NCI-H446 treated with DMSO at 0.1 percent for 48 hours (cell line): ENCODE measurements around the gene BIN2.
A peak's percentile ranks its signal among the peaks of the same experiment; 100 is the strongest.

Source experiments
- DNase-seq: peaks from one replicate; lab custom pipeline; 2025; lab: John Stamatoyannopoulos, UW

Gene BIN2

GRCh38 chr12:51323966-51324895 lies at the start of gene BIN2:
TSS of gene BIN2 (minus strand) at chr12:51324174. CDS start at chr12:51324102, 72 bp downstream.
- DNase-seq = no peak

GRCh38 chr12:51373187-51373586 lies 49.2 kb upstream of the BIN2 start:
- no peak for DNase-seq

- DNase-seq = no peak
These were observed 48.0 kb upstream of the BIN2 start for GRCh38 chr12:51372021-51372420.

GRCh38 chr12:51371295-51371953 lies 47.5 kb upstream of the BIN2 start:
- peak; percentile 59 for DNase-seq

- no peak for DNase-seq
These were observed 46.7 kb upstream of the BIN2 start for GRCh38 chr12:51370667-51371066.

GRCh38 chr12:51369581-51369980 lies 45.6 kb upstream of the BIN2 start:
- DNase-seq = no peak

GRCh38 chr12:51368640-51369517 lies 44.9 kb upstream of the BIN2 start:
- no peak for DNase-seq

- DNase-seq = no peak
These were observed 41.3 kb upstream of the BIN2 start for GRCh38 chr12:51365276-51365675.

GRCh38 chr12:51364001-51364400 lies 40.0 kb upstream of the BIN2 start:
- no peak for DNase-seq

GRCh38 chr12:51362747-51363342 lies 38.9 kb upstream of the BIN2 start:
- DNase-seq = no peak

GRCh38 chr12:51362307-51362706 lies 38.3 kb upstream of the BIN2 start:
- no peak for DNase-seq

- DNase-seq = no peak
These were observed 37.4 kb upstream of the BIN2 start for GRCh38 chr12:51361161-51362016.

GRCh38 chr12:51360315-51360714 lies 36.3 kb upstream of the BIN2 start:
- DNase-seq = no peak

- no peak for DNase-seq
These were observed 35.9 kb upstream of the BIN2 start for GRCh38 chr12:51359851-51360250.

GRCh38 chr12:51358496-51358895 lies 34.5 kb upstream of the BIN2 start:
- DNase-seq = no peak

GRCh38 chr12:51357374-51358047 lies 33.5 kb upstream of the BIN2 start:
- no peak for DNase-seq

GRCh38 chr12:51351913-51352532 lies 28.0 kb upstream of the BIN2 start:
- DNase-seq = no peak

GRCh38 chr12:51349026-51349425 lies 25.1 kb upstream of the BIN2 start:
- DNase-seq = no peak

- DNase-seq = no peak
These were observed 24.1 kb upstream of the BIN2 start for GRCh38 chr12:51348116-51348515.

- no peak for DNase-seq
These were observed 22.6 kb upstream of the BIN2 start, which contains the start of gene CELA1 for GRCh38 chr12:51346581-51346980. TSS of gene CELA1 (minus strand) at chr12:51346679. CDS start at chr12:51346638, 41 bp downstream.
